Panc1 (cell line): ENCODE data around the gene METTL21C.

Experiments used
- CTCF ChIP-seq: fragments of 450-650 bp; IDR thresholded peaks from 2 replicates; pipeline ENCODE4 v1.5.1; 2017; ENCODE audit warnings: mild to moderate bottlenecking
- REST ChIP-seq, 2 experiments: IDR thresholded peaks; 2 replicates each; pipeline ENCODE4 v1.6.1; 2011 to 2012; ENCODE audit warnings: low read depth in 2 of 2, control low read depth in 1 of 2, low read length in 1 of 2, mild to moderate bottlenecking in 1 of 2, moderate library complexity in 1 of 2; ENCODE audit not compliant: insufficient read depth in 1 of 2

- TF ChIP-seq CTCF (no peak), REST (IDR thresholded peaks at IDR 0.05; ENCODE audit: insufficient read depth in 1 of 2, low read depth in 2 of 2, low read length in 1 of 2) (no peak)
These were observed 12.6 kb downstream of the METTL21C start for GRCh38 chr13:102682211-102682610.
